Measurements from ENCODE around the gene GPSM3. TPM values are rescaled to one million over a fixed set of nuclear protein-coding genes. Genes with fewer than 3 reads are reported as not detected.
A peak's percentile ranks its signal among the peaks of the same experiment; 100 is the strongest.
"Not testable (repeated sequence)": the region's sequence is repeated elsewhere in the genome, so short reads cannot be mapped to it uniquely, and the experiment has no call there.

GPSM3 gene
- total RNA-seq, 1 donor from 2014 or later = 4.5 TPM

- Histone ChIP-seq H3K79me2 (ENCODE audit: low read depth) (no peaks in the 10 kb centered on the region), H3K27ac (no peak overlapping the region), H3K4me1 (no peaks in the 10 kb centered on the region), H3F3A (ENCODE audit: low read depth) (no peaks in the 10 kb centered on the region), H3K36me3 (no peaks in the 10 kb centered on the region), H3K27me3 (no peaks in the 10 kb centered on the region), H3K4me3 (no peak overlapping the region), H3K9ac (no peak overlapping the region), H2AFZ (replicated peaks) (no peak overlapping the region), H4K20me1 (ENCODE audit: low read depth) (no peaks in the 10 kb centered on the region), H3K9me3 (ENCODE audit: low read depth) (no peaks in the 10 kb centered on the region), H3K4me2 (no peak overlapping the region)
- H3K4me3 Mint-ChIP-seq = peak overlapping the region; percentile 30
- no peaks in the 10 kb centered on the region for H3K36me3 Mint-ChIP-seq
- H3K4me1 Mint-ChIP-seq = no peaks in the 10 kb centered on the region
- peaks cover 20% of the 10 kb centered on the region for H3K27me3 Mint-ChIP-seq (ENCODE audit: insufficient read depth, low read depth)
- DNase-seq (ENCODE audit: low spot score) = no peak
- H3K9me3 Mint-ChIP-seq = no peaks in the 10 kb centered on the region
- no peak for TF ChIP-seq EZH2phosphoT487 (IDR thresholded peaks at IDR 0.05)
- no peak for TF ChIP-seq EZH2 (IDR thresholded peaks at IDR 0.05)
- TF ChIP-seq, protein P1, sequence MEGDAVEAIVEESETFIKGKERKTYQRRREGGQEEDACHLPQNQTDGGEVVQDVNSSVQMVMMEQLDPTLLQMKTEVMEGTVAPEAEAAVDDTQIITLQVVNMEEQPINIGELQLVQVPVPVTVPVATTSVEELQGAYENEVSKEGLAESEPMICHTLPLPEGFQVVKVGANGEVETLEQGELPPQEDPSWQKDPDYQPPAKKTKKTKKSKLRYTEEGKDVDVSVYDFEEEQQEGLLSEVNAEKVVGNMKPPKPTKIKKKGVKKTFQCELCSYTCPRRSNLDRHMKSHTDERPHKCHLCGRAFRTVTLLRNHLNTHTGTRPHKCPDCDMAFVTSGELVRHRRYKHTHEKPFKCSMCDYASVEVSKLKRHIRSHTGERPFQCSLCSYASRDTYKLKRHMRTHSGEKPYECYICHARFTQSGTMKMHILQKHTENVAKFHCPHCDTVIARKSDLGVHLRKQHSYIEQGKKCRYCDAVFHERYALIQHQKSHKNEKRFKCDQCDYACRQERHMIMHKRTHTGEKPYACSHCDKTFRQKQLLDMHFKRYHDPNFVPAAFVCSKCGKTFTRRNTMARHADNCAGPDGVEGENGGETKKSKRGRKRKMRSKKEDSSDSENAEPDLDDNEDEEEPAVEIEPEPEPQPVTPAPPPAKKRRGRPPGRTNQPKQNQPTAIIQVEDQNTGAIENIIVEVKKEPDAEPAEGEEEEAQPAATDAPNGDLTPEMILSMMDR (IDR thresholded peaks at IDR 0.05) = no peak
- H3K27ac Mint-ChIP-seq = peak overlapping the region; percentile 33
Measured at GRCh38 chr6:32212076-32212760, 19.8 kb upstream of the GPSM3 start.

DNA sequence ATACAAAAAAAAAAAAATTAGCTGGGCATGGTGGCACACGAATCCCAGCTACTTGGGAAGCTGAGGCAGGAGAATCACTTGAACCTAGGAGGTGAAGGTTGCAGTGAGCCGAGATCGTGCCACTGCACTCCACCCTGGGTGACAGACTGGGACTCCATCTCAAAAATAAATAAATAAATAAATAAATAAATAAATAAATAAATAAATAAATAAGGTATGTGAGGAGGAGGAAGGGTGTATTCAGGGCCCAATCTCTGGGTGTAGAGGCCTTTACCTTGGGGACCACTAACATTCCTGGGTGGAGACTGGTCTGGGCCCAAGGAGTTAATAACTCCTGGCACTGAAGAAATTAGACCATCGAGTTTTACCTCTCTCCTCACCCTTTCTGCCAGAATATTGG lies 19.0 kb upstream of the GPSM3 start:
- H4K20me1 ChIP-seq (ENCODE audit: low read depth); H3K27ac ChIP-seq; H3K4me3 ChIP-seq; H3K9me3 Mint-ChIP-seq; H3F3A ChIP-seq (ENCODE audit: low read depth); H3K4me1 Mint-ChIP-seq; H3K4me2 ChIP-seq; H2AFZ ChIP-seq (replicated peaks); H3K36me3 Mint-ChIP-seq; H3K9ac ChIP-seq; H3K79me2 ChIP-seq (ENCODE audit: low read depth); H3K4me1 ChIP-seq; H3K4me3 Mint-ChIP-seq; H3K27me3 ChIP-seq; H3K36me3 ChIP-seq; DNase-seq (ENCODE audit: low spot score); H3K9me3 ChIP-seq (ENCODE audit: low read depth); H3K27ac Mint-ChIP-seq: not testable (repeated sequence)
- peaks cover 16% of the 10 kb centered on the region for H3K27me3 Mint-ChIP-seq (ENCODE audit: insufficient read depth, low read depth)

- Mint-ChIP-seq H3K4me1 (no peaks in the 10 kb centered on the region), H3K4me3 (peak overlapping the region; percentile 16), H3K27me3 (ENCODE audit: insufficient read depth, low read depth) (peaks cover 13% of the 10 kb centered on the region), H3K36me3 (no peaks in the 10 kb centered on the region), H3K9me3 (peaks cover 6% of the 10 kb centered on the region), H3K27ac (peak overlapping the region; percentile 2)
- Histone ChIP-seq H3K9me3 (ENCODE audit: low read depth) (no peaks in the 10 kb centered on the region), H2AFZ (replicated peaks) (no peak overlapping the region), H3K4me1 (no peaks in the 10 kb centered on the region), H3K79me2 (ENCODE audit: low read depth) (no peaks in the 10 kb centered on the region), H3K27ac (no peak overlapping the region), H3K4me2 (no peak overlapping the region), H3K36me3 (no peaks in the 10 kb centered on the region), H4K20me1 (ENCODE audit: low read depth) (no peaks in the 10 kb centered on the region), H3F3A (ENCODE audit: low read depth) (no peaks in the 10 kb centered on the region), H3K4me3 (no peak overlapping the region), H3K9ac (no peak overlapping the region), H3K27me3 (no peaks in the 10 kb centered on the region)
- DNase-seq (ENCODE audit: low spot score) = no peak
- TF ChIP-seq, protein P1 (IDR thresholded peaks at IDR 0.05) = no peak
- no peak for TF ChIP-seq EZH2phosphoT487 (IDR thresholded peaks at IDR 0.05)
- TF ChIP-seq EZH2 (IDR thresholded peaks at IDR 0.05) = no peak
Measured at GRCh38 chr6:32210191-32210601, 17.8 kb upstream of the GPSM3 start.

DNA sequence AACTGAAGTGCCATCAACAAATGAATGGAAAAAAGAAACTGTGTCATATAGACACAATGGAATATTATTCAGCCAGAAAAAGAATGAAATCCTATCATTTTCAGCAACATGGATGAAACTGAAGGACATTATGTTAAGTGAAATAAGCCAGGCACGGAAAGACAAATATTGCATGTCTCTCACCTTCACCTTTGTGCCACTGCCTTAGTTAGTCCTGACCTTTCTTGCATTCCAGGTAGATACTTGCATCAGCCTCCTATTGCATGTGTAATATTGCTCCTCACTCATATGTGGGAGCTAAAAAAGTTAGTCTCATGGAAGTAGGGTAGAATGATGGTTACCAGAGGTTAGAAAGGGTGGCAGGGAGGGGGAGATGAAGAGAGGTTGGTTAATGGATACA lies 16.6 kb upstream of the GPSM3 start:
- H3K4me1 ChIP-seq = peaks cover 1% of the 10 kb centered on the region
- no peak overlapping the region for H3K27ac ChIP-seq
- H3K36me3 Mint-ChIP-seq = no peaks in the 10 kb centered on the region
- H3K4me3 ChIP-seq = no peak overlapping the region
- H3K36me3 ChIP-seq = no peaks in the 10 kb centered on the region
- no peak overlapping the region for H2AFZ ChIP-seq (replicated peaks)
- H3K4me1 Mint-ChIP-seq = peaks cover 6% of the 10 kb centered on the region
- H3K27me3 ChIP-seq = peaks cover 5% of the 10 kb centered on the region
- no peaks in the 10 kb centered on the region for H3K9me3 ChIP-seq (ENCODE audit: low read depth)
- peaks cover 8% of the 10 kb centered on the region for H3K9me3 Mint-ChIP-seq
- H3K4me3 Mint-ChIP-seq = no peak overlapping the region
- TF ChIP-seq EZH2phosphoT487 (IDR thresholded peaks at IDR 0.05) = no peak
- TF ChIP-seq EZH2 (IDR thresholded peaks at IDR 0.05) = no peak
- TF ChIP-seq, protein P1 (IDR thresholded peaks at IDR 0.05) = no peak
- no peak for DNase-seq (ENCODE audit: low spot score)
- peaks cover 21% of the 10 kb centered on the region for H3K27me3 Mint-ChIP-seq (ENCODE audit: insufficient read depth, low read depth)
- no peak overlapping the region for H3K4me2 ChIP-seq
- H3K27ac Mint-ChIP-seq = no peak overlapping the region
- no peak overlapping the region for H3K9ac ChIP-seq
- H3F3A ChIP-seq (ENCODE audit: low read depth) = no peaks in the 10 kb centered on the region
- H4K20me1 ChIP-seq (ENCODE audit: low read depth) = no peaks in the 10 kb centered on the region
- H3K79me2 ChIP-seq (ENCODE audit: low read depth) = no peaks in the 10 kb centered on the region

All from neural progenitor cell (in vitro differentiated cells).